PFSK-1 (cell line): ENCODE data around the gene C1QL3.

Experiments
- FOXP2 ChIP-seq: optimal IDR thresholded peaks from 2 replicates; pipeline ENCODE3; 2011; ENCODE audit warnings: borderline replicate concordance, control low read depth, inconsistent platforms; ENCODE audit not compliant: insufficient read depth; ENCODE audit errors: extremely low read length, extremely low read depth
- POLR2AphosphoS5 ChIP-seq: IDR thresholded peaks from 2 replicates; pipeline ENCODE4 v1.6.1; 2012; ENCODE audit warnings: low read depth, mild to moderate bottlenecking, control low read depth, low read length, moderate library complexity
- SIN3A ChIP-seq: IDR thresholded peaks from 2 replicates; pipeline ENCODE4 v1.6.1; 2012; ENCODE audit warnings: mild to moderate bottlenecking, low read length, moderate library complexity, borderline replicate concordance; ENCODE audit not compliant: insufficient read depth
- TAF1 ChIP-seq: IDR thresholded peaks from 2 replicates; pipeline ENCODE4 v1.6.1; 2012; ENCODE audit warnings: low read length, control low read depth, borderline replicate concordance; ENCODE audit not compliant: insufficient read depth
- TF ChIP-seq, protein P1 (sequence below), 2 experiments: IDR thresholded peaks; 2 replicates each; pipeline versions ENCODE4 v1.6.1 to v1.8.0; 2011 to 2012; ENCODE audit warnings: low read depth in 2 of 2, low read length in 2 of 2, control low read depth in 1 of 2, inconsistent platforms in 1 of 2, mild to moderate bottlenecking in 1 of 2, moderate library complexity in 1 of 2; ENCODE audit not compliant: insufficient read depth in 1 of 2

DNA sequence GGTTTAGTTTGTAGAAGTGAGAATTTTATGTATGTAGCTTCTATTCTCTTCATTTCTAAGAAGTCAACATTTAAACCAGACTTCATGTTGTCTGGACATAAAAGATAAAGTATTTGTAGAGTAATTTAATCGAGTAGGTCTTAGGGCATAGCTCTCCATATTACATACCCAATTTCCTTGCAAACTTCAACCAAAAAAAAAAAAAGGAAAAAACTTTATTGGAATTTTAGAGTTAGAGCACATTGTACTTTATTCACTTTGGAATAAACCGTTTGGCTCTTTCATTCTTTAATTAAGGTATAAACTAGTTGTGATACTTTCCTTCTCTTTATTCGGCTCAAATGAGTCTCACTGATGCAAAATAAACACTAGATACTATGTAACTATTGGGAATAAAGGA is 48.9 kb downstream of the C1QL3 start:
- TF ChIP-seq, protein P1, sequence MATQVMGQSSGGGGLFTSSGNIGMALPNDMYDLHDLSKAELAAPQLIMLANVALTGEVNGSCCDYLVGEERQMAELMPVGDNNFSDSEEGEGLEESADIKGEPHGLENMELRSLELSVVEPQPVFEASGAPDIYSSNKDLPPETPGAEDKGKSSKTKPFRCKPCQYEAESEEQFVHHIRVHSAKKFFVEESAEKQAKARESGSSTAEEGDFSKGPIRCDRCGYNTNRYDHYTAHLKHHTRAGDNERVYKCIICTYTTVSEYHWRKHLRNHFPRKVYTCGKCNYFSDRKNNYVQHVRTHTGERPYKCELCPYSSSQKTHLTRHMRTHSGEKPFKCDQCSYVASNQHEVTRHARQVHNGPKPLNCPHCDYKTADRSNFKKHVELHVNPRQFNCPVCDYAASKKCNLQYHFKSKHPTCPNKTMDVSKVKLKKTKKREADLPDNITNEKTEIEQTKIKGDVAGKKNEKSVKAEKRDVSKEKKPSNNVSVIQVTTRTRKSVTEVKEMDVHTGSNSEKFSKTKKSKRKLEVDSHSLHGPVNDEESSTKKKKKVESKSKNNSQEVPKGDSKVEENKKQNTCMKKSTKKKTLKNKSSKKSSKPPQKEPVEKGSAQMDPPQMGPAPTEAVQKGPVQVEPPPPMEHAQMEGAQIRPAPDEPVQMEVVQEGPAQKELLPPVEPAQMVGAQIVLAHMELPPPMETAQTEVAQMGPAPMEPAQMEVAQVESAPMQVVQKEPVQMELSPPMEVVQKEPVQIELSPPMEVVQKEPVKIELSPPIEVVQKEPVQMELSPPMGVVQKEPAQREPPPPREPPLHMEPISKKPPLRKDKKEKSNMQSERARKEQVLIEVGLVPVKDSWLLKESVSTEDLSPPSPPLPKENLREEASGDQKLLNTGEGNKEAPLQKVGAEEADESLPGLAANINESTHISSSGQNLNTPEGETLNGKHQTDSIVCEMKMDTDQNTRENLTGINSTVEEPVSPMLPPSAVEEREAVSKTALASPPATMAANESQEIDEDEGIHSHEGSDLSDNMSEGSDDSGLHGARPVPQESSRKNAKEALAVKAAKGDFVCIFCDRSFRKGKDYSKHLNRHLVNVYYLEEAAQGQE (IDR thresholded peaks at IDR 0.05; ENCODE audit: insufficient read depth in 1 of 2, low read depth in 2 of 2, low read length in 2 of 2) = no peak
- TF ChIP-seq POLR2AphosphoS5 (no peak), TAF1 (no peak), SIN3A (no peak), FOXP2 (no peak)
